ENCODE data around the gene CERKL.

The CERKL gene

DNA sequence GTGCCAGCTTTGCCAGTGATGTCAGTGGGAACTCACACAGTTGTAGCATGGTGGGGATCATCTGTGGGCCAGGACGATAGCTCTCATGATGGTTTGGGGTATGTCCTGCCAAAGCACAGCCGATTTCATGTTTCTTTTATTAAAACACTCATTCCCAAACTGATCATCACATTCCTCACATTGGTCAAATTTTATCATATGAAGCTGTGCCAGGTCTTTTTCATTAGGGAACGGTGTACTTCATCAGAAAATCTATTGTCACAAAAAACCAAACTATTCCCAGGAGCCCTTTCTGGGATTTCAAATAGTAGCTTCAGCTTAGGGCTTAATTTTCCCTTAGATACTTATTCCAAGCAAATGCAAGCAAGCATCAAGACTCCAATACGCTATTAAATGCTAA, 157.7 kb downstream of the CERKL start:
- DNase-seq, result no peak
